Ammon's horn (tissue), 1 donor: ENCODE data around the gene HOXA13.

Experiments used
- DNase-seq: peaks from one replicate; pipeline ENCODE4 v3.0.0-alpha.2; 2016; ENCODE audit warnings: low spot score

The HOXA13 gene

GRCh38 chr7:27192546-27193334 is 7.2 kb downstream of the HOXA13 start:
- DNase-seq = no peak

- no peak for DNase-seq
Observed at GRCh38 chr7:27191833-27192545, 7.9 kb downstream of the HOXA13 start.

GRCh38 chr7:27191161-27191731 is 8.6 kb downstream of the HOXA13 start:
- no peak for DNase-seq

GRCh38 chr7:27189997-27190748 is 9.7 kb downstream of the HOXA13 start:
- no peak for DNase-seq

GRCh38 chr7:27189295-27189996 is 10.4 kb downstream of the HOXA13 start:
- no peak for DNase-seq

GRCh38 chr7:27188386-27189294 is 11.3 kb downstream of the HOXA13 start:
- no peak for DNase-seq

- DNase-seq = no peak
Observed at GRCh38 chr7:27187475-27188385, 12.2 kb downstream of the HOXA13 start.

GRCh38 chr7:27186668-27187474 is 13.0 kb downstream of the HOXA13 start:
- DNase-seq = no peak

- no peak for DNase-seq
Observed at GRCh38 chr7:27185854-27186667, 13.8 kb downstream of the HOXA13 start.

GRCh38 chr7:27185013-27185853 is 14.7 kb downstream of the HOXA13 start, which contains the start of gene HOXA11:
HOXA11 (minus strand) TSS chr7:27185232; CDS start chr7:27185144, 88 bp downstream.
- DNase-seq = no peak

GRCh38 chr7:27184337-27185012 is 15.4 kb downstream of the HOXA13 start:
- no peak for DNase-seq

GRCh38 chr7:27183682-27184336 is 16.1 kb downstream of the HOXA13 start:
- DNase-seq = no peak

- DNase-seq = no peak
Observed at GRCh38 chr7:27182861-27183681, 16.8 kb downstream of the HOXA13 start.

GRCh38 chr7:27182285-27182841 is 17.5 kb downstream of the HOXA13 start:
- DNase-seq = no peak
